Measurements from ENCODE around the gene GPC5. TPM values are rescaled to one million over a fixed set of nuclear protein-coding genes. Genes with fewer than 3 reads are reported as not detected.

GPC5 gene
- total RNA-seq, 1 experiment from 2014 or later = 0.15 TPM

DNA sequence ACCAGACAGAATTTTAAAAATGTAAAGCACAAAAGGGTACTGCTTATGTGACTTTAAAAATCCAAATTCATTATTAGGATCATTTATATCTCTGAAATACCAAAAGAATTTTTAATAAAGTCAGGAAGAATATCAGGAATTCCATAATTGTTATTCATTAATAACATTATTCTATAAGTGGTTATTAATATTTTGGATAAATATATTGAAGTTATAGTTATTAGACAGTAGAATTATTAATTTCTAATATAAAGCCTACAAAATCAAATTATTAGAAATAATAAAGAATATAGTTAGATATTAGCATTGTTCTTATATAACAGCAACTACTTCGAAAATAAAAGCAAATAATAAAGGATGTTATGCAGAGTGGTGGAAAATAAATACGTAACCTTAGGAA, 105.8 kb downstream of the GPC5 start:
- Histone ChIP-seq H3K9ac (ENCODE audit: extremely low read depth, insufficient read length, low read length) (no peak overlapping the region), H2AK5ac (ENCODE audit: insufficient read length, low read length) (no peak overlapping the region), H3K4me1 (ENCODE audit: insufficient read depth, low read length) (no peaks in the 10 kb centered on the region), H3K56ac (ENCODE audit: insufficient read length, low read depth, low read length) (no peak overlapping the region), H2BK12ac (ENCODE audit: insufficient read length, low read depth, low read length) (no peak overlapping the region), H2BK20ac (ENCODE audit: low read depth, low read length, poor library complexity, severe bottlenecking) (no peak overlapping the region), H2AFZ (ENCODE audit: low read length) (no peak overlapping the region), H3K4me2 (ENCODE audit: insufficient read depth, insufficient read length, low read length) (no peak overlapping the region), H3T11ph (ENCODE audit: low read length) (no peak overlapping the region), H3K18ac (ENCODE audit: insufficient read length, low read depth, low read length) (no peak overlapping the region), H2BK120ac (ENCODE audit: low read depth, low read length, poor library complexity, severe bottlenecking) (no peak overlapping the region), H4K20me1 (ENCODE audit: control insufficient read depth, insufficient read depth, insufficient read length) (no peaks in the 10 kb centered on the region), H4K5ac (ENCODE audit: insufficient read length, low read depth, low read length) (no peak overlapping the region), H2BK5ac (ENCODE audit: insufficient read length, low read length) (no peak overlapping the region), H3K23me2 (ENCODE audit: insufficient read length, low read depth, low read length, poor library complexity, severe bottlenecking) (no peaks in the 10 kb centered on the region), H3K79me1 (ENCODE audit: insufficient read depth, low read depth, low read length, poor library complexity, severe bottlenecking) (no peaks in the 10 kb centered on the region), H3K9me3 (ENCODE audit: control insufficient read depth, low read depth, low read length) (no peaks in the 10 kb centered on the region), H3K79me2 (ENCODE audit: insufficient read depth, low read length) (no peaks in the 10 kb centered on the region), H2BK15ac (ENCODE audit: low read depth, low read length) (no peak overlapping the region), H3K23ac (ENCODE audit: insufficient read length, low read depth, low read length) (no peak overlapping the region), H4K91ac (ENCODE audit: insufficient read length, low read depth, low read length) (no peak overlapping the region), H3K14ac (ENCODE audit: insufficient read depth, low read length) (no peak overlapping the region), H3K27me3 (ENCODE audit: insufficient read depth, low read length) (no peaks in the 10 kb centered on the region), H3K27ac (ENCODE audit: insufficient read length, low read depth, low read length) (no peak overlapping the region), H3K4ac (ENCODE audit: low read depth, low read length) (no peak overlapping the region), H4K8ac (replicated peaks; ENCODE audit: insufficient read length, low read depth, low read length) (no peak overlapping the region)
- Mint-ChIP-seq H3K4me1 (peaks cover 3 to 6% of the 10 kb centered on the region in 2 experiments), H3K4me3 (no peak overlapping the region), H3K9me3 (no peaks in the 10 kb centered on the region; a peak in 1 of 5 replicates), H3K27me3 (ENCODE audit: low read depth) (no peaks in the 10 kb centered on the region; the same call in 1 of the 2 replicates), H3K27ac (no peak overlapping the region), H3K36me3 (ENCODE audit: insufficient read depth in 1 of 3, low read depth in 3 of 3) (no peaks in the 10 kb centered on the region)
- TF ChIP-seq, protein P1, sequence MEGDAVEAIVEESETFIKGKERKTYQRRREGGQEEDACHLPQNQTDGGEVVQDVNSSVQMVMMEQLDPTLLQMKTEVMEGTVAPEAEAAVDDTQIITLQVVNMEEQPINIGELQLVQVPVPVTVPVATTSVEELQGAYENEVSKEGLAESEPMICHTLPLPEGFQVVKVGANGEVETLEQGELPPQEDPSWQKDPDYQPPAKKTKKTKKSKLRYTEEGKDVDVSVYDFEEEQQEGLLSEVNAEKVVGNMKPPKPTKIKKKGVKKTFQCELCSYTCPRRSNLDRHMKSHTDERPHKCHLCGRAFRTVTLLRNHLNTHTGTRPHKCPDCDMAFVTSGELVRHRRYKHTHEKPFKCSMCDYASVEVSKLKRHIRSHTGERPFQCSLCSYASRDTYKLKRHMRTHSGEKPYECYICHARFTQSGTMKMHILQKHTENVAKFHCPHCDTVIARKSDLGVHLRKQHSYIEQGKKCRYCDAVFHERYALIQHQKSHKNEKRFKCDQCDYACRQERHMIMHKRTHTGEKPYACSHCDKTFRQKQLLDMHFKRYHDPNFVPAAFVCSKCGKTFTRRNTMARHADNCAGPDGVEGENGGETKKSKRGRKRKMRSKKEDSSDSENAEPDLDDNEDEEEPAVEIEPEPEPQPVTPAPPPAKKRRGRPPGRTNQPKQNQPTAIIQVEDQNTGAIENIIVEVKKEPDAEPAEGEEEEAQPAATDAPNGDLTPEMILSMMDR (conservative IDR thresholded peaks at IDR 0.05) = no peak
- DNase-seq = no peak
- no CpG with 5 or more reads among the region's 2 CpGs for WGBS (ENCODE audit: extremely low coverage, insufficient read length, low lambda C conversion rate)

Measured in H9 (cell line).